Fibroblast of peridontal ligament (primary cell): ENCODE data around the gene PARM1.

Experiments
- DNase-seq: peaks from one replicate; pipeline ENCODE4 v3.0.0-alpha.2; 2010; ENCODE audit errors: extremely low read depth

The PARM1 gene

GRCh38 chr4:74942251-74942917, 9.5 kb downstream of the PARM1 start:
- no peak for DNase-seq

GRCh38 chr4:74942918-74943253, 10.0 kb downstream of the PARM1 start:
- no peak for DNase-seq

- DNase-seq, result no peak
Measured at GRCh38 chr4:74944354-74944793, 11.5 kb downstream of the PARM1 start.

- no peak for DNase-seq
Measured at GRCh38 chr4:74946196-74946595, 13.3 kb downstream of the PARM1 start.

- DNase-seq, result no peak
Measured at GRCh38 chr4:74947798-74948197, 14.9 kb downstream of the PARM1 start.

GRCh38 chr4:74948236-74948635, 15.3 kb downstream of the PARM1 start:
- no peak for DNase-seq

- DNase-seq, result no peak
Measured at GRCh38 chr4:74950200-74950599, 17.3 kb downstream of the PARM1 start.

GRCh38 chr4:74950882-74951281, 18.0 kb downstream of the PARM1 start:
- no peak for DNase-seq

GRCh38 chr4:74953647-74954046, 20.7 kb downstream of the PARM1 start:
- no peak for DNase-seq

GRCh38 chr4:74958881-74959280, 26.0 kb downstream of the PARM1 start:
- no peak for DNase-seq

- DNase-seq, result no peak
Measured at GRCh38 chr4:74961230-74961629, 28.3 kb downstream of the PARM1 start.

GRCh38 chr4:74962584-74962983, 29.7 kb downstream of the PARM1 start:
- no peak for DNase-seq

GRCh38 chr4:74964311-74964710, 31.4 kb downstream of the PARM1 start:
- DNase-seq, result no peak

- no peak for DNase-seq
Measured at GRCh38 chr4:74967324-74967723, 34.4 kb downstream of the PARM1 start.

GRCh38 chr4:74968456-74969164, 35.7 kb downstream of the PARM1 start:
- no peak for DNase-seq

- DNase-seq, result no peak
Measured at GRCh38 chr4:74969507-74970474, 36.9 kb downstream of the PARM1 start.

GRCh38 chr4:74970577-74970976, 37.7 kb downstream of the PARM1 start:
- DNase-seq, result no peak

GRCh38 chr4:74971862-74972261, 38.9 kb downstream of the PARM1 start:
- DNase-seq, result no peak

- no peak for DNase-seq
Measured at GRCh38 chr4:74975082-74975481, 42.2 kb downstream of the PARM1 start.

- no peak for DNase-seq
Measured at GRCh38 chr4:74975848-74976824, 43.2 kb downstream of the PARM1 start.

GRCh38 chr4:74982546-74983252, 49.8 kb downstream of the PARM1 start:
- DNase-seq, result no peak
